ENCODE measurements around the gene OR10G7. TPM values are rescaled to one million over a fixed set of nuclear protein-coding genes. Genes with fewer than 3 reads are reported as not detected.

Gene OR10G7
- total and polyA plus RNA-seq, 2 of the 13 experiments (the other 11 are each of a cell fraction or from before 2014, with no cell fraction given) = not detected

- TF ChIP-seq CTCF (CRISPR knock-in tag; IDR thresholded peaks at IDR 0.05) (peak; percentile 80), RERE (CRISPR knock-in tag; IDR thresholded peaks at IDR 0.05; ENCODE audit: low read depth) (no peak), RXRB (CRISPR knock-in tag; IDR thresholded peaks at IDR 0.05; ENCODE audit: borderline replicate concordance) (no peak), ZSCAN31 (CRISPR knock-in tag; IDR thresholded peaks at IDR 0.05; ENCODE audit: low read depth) (0 out of 2 replicates have a peak, but pooled peaks have one; percentile 5), ZNF788 (CRISPR knock-in tag; IDR thresholded peaks at IDR 0.05; ENCODE audit: borderline replicate concordance) (no peak), TFAP4 (IDR thresholded peaks at IDR 0.05; ENCODE audit: borderline replicate concordance, low read depth) (peak; percentile 42; the same call in 1 of the 2 replicates), KLF9 (CRISPR knock-in tag; IDR thresholded peaks at IDR 0.05; ENCODE audit: low read depth) (peak; percentile 88; the same call in 1 of the 2 replicates), SAP130 (CRISPR knock-in tag; IDR thresholded peaks at IDR 0.05; ENCODE audit: low read depth) (peak; percentile 28; the same call in 1 of the 2 replicates), PATZ1 (CRISPR knock-in tag; IDR thresholded peaks at IDR 0.05) (peak; percentile 27; the same call in 1 of the 2 replicates), FUBP1 (CRISPR knock-in tag; IDR thresholded peaks at IDR 0.05; ENCODE audit: borderline replicate concordance) (no peak), ZNF879 (CRISPR knock-in tag; IDR thresholded peaks at IDR 0.05) (no peak), ZNF546 (CRISPR knock-in tag; conservative IDR thresholded peaks at IDR 0.05) (no peak)
Observed at GRCh38 chr11:124069429-124070401, 28.6 kb upstream of the OR10G7 start (continued).
